Stimulated activated naive CD4-positive, alpha-beta T cell (primary cell): ENCODE data around the gene PRAC1.
"Not testable (repeated sequence)": the region's sequence is repeated elsewhere in the genome, so short reads cannot be mapped to it uniquely, and the experiment has no call there.

Experiments
- DNase-seq, 6 experiments: peaks; one replicate each; lab custom pipeline; 2025; lab: John Stamatoyannopoulos, UW

The PRAC1 gene

GRCh38 chr17:48726916-48727286, 4.6 kb upstream of the PRAC1 start:
- DNase-seq = no peak

GRCh38 chr17:48726114-48726915, 4.0 kb upstream of the PRAC1 start:
- no peak for DNase-seq

GRCh38 chr17:48725288-48726064, 3.2 kb upstream of the PRAC1 start:
- no peak for DNase-seq

- no peak for DNase-seq
These were observed 2.6 kb upstream of the PRAC1 start for GRCh38 chr17:48725004-48725287.

GRCh38 chr17:48724251-48725003, 2.1 kb upstream of the PRAC1 start:
- DNase-seq = peak; percentile 15 to 68 (median 64)

- peak in 3 of 6 experiments; percentile 17 to 52 (median 27) for DNase-seq
These were observed 1.3 kb upstream of the PRAC1 start for GRCh38 chr17:48723423-48724250.

- peak in 1 of 6 experiments; percentile 34 for DNase-seq
These were observed 651 bp upstream of the PRAC1 start, which contains the start of gene PRAC2 for GRCh38 chr17:48722915-48723422. PRAC2 (plus strand) TSS chr17:48723185; CDS start chr17:48724411, 1,226 bp downstream.

- no peak for DNase-seq
These were observed 1.3 kb downstream of the PRAC1 start for GRCh38 chr17:48721009-48721402.

- no peak for DNase-seq
These were observed 1.9 kb downstream of the PRAC1 start for GRCh38 chr17:48720266-48721008.

GRCh38 chr17:48719642-48720265, 2.6 kb downstream of the PRAC1 start:
- peak in 1 of 6 experiments; percentile 31 for DNase-seq

- DNase-seq = peak in 2 of 6 experiments; percentile 24 to 48
These were observed 3.3 kb downstream of the PRAC1 start for GRCh38 chr17:48718761-48719641.

- no peak for DNase-seq
These were observed 4.0 kb downstream of the PRAC1 start for GRCh38 chr17:48718227-48718760.

GRCh38 chr17:48717367-48718226, 4.7 kb downstream of the PRAC1 start:
- no peak for DNase-seq

- not testable (repeated sequence) for DNase-seq
These were observed 5.8 kb downstream of the PRAC1 start for GRCh38 chr17:48716549-48716948.

- DNase-seq = no peak
These were observed 6.6 kb downstream of the PRAC1 start for GRCh38 chr17:48715496-48716399.

- no peak for DNase-seq
These were observed 11.2 kb downstream of the PRAC1 start for GRCh38 chr17:48711128-48711527.
